Measurements from ENCODE around the gene IVNS1ABP. TPM values are rescaled to one million over a fixed set of nuclear protein-coding genes. Genes with fewer than 3 reads are reported as not detected.
"Not testable (repeated sequence)": the region's sequence is repeated elsewhere in the genome, so short reads cannot be mapped to it uniquely, and the experiment has no call there.

The IVNS1ABP gene
- total RNA-seq (2014; rRNA removed; shearing (Covaris generic)), result 45.9 and 51.0 TPM in 2 replicates

DNA sequence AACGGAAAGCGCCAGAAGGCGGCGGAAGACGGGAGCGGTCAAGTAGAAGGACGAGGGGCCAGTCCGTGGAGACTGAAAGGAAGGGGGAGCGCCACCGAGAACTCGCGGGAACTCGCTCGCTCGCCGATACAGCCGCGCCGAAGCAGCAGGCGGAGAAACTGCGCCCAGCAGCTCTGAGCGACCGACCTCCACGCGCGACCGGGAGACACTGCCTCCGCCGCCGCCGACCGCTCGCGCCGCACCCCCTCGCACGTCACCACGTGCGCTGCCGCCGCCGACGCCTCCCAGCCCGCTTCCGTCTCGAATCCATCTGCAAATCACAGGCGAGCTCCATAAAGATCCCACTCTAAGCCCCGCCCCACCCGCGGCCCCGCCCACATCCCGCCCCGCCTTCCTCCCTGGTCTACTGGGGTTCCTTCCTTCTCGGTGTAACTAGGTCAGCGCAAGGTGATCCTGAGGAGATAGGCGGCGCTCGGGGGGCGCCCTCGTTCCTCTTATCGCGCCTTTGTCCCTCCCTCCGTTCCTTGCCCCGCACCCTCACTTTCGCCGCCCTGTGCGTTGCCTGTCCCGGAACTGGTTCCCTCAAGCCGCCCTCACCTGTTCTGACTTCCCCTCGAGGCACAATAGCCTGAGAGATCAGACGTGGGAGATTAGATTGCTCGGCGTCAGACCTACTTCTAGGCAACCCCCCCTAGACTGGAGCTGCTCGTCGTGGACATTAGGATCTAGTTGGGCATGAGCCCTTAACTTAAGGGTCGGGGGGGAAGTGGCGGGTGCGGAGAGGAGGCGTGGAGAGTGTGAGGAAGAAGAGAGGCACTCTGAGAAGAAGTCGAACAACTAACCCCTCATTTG, at the start of gene IVNS1ABP:
TSS of gene IVNS1ABP (minus strand) at position 210 of the 852 bp plus-strand sequence. CDS start 7,750 bp downstream, outside the sequence.
- peak; percentile 94 for DNase-seq (ENCODE audit: low read depth)

DNA sequence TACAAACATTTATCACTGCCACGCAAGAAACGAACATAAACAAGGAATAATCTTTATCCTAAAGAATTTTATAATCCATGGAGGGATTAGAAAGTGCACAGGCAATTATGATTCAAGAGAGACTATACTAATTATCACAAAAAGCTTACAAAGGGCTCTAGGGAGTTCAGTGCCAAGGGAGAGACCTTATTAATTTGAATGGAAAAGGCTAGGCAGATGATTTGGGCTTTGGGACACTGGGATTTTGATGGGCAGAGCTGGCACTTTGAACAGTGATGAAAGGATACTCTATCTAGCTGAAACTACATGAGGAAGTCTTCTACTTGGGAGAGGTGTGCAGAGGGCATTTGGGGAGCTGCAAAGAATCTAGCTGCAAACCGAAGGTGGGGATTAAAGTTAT, 48.9 kb upstream of the IVNS1ABP start:
- DNase-seq (ENCODE audit: low read depth), result no peak

DNA sequence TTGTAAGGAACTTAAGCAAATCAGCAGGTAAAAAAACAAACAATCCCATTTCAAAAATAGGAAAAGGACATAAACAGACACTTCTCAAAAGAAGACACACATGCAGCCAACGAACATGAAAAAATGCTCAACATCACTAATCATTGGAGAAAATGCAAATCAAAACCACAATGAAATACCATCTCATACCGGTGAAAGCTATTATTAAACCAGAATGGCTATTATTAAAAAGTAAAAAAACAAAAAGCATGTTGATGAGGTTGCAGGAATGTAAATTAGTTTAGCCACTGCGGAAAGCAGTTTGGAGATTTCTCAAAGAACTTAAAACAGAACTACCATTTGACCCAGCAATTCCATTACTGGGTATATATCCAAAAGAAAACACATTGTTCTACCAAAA, 47.5 kb upstream of the IVNS1ABP start:
- DNase-seq (ENCODE audit: low read depth), result not testable (repeated sequence)

DNA sequence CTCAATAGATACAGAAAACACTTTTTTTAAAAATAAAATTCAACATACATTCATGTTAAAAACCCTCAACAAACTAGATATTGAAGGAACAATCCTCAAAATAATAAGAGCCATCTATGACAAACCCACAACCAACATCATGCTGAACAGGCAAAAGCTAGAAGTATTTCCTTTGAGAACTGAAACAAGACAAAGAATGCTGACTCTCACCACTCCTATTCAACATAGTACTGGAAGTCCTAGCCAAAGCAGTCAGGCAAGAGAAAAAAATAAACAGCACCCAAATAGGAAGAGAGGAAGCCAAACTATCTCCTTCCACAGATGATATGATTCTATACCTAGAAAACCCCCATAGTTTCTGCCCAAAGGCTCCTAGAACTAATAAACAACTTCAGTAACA, 46.2 kb upstream of the IVNS1ABP start:
- DNase-seq (ENCODE audit: low read depth), result no peak

DNA sequence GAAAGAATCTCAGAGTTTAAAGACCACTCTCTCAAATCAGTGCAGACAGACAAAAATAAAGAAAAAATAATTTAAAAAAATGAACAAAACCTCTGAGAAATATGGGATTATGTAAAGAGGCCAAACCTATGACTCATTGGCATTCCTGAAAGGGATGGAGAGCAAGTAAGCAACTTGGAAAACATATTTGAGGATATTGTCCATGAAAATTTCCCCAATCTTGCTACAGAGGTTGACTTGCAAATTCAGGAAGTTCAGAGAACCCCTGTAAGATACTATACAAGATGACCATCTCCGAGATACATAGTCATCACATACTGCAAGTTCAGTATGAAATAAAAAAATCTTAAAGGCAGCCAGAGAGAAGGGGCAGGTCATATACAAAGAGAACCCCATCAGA, 43.7 kb upstream of the IVNS1ABP start:
- DNase-seq (ENCODE audit: low read depth), result peak; percentile 21

DNA sequence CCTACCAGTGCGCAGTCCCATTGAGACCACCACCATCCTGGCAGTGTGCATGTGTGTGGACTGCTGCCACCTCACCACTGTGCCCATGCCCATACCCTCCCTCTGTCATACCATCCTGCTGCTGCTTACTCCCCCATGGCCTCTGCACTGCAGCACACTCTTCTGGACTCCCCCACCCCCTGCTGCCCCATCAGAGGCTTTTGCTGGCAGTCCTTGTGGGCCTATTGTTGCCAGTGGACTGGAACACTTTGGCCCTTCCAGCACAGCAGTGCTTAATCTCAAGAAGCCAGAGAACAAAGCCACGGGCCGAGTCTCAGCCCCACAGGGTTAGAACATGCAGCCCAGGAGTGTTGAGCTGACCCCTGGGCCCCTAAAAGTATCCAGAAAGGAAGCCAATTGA, 41.9 kb upstream of the IVNS1ABP start:
- DNase-seq (ENCODE audit: low read depth), result no peak

DNA sequence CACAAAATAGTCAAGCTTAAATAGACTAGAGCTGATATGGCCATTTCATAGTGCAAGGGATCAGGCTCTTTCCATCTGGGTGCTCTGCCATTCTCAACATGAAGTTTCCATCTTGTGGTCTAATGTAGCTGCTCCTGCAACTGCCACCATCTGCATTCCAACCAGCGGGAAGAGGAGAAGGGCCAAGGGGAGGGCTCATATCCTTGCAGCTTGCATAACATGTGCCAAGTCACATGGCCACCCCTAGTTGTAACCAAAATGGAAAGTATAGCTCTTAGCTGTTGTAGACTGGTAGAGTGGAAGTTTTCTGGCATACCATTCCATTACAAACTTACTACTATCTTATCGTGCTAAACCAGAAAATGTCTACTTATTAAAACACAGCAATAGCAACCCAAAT, 38.9 kb upstream of the IVNS1ABP start:
- DNase-seq (ENCODE audit: low read depth), result no peak

DNA sequence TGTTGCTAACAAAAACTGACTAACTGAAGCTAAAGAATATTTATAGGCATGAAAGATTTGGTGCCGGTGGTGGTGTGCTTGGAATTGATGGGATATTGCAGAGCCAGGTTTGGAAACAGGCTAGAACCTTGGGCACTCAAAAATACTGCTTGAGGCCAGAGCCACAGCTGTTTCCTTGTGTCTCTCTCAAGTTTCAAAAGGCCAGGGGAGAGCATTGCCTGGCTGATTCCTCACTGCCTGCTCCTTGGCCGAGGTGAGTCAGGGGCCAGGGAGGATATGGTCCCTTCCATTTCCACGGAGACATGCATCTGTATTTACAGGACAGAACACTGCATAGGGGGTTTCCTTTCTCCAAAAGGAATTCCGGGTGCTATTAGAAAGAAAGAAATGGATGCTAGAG, 36.1 kb upstream of the IVNS1ABP start:
- DNase-seq (ENCODE audit: low read depth), result no peak

DNA sequence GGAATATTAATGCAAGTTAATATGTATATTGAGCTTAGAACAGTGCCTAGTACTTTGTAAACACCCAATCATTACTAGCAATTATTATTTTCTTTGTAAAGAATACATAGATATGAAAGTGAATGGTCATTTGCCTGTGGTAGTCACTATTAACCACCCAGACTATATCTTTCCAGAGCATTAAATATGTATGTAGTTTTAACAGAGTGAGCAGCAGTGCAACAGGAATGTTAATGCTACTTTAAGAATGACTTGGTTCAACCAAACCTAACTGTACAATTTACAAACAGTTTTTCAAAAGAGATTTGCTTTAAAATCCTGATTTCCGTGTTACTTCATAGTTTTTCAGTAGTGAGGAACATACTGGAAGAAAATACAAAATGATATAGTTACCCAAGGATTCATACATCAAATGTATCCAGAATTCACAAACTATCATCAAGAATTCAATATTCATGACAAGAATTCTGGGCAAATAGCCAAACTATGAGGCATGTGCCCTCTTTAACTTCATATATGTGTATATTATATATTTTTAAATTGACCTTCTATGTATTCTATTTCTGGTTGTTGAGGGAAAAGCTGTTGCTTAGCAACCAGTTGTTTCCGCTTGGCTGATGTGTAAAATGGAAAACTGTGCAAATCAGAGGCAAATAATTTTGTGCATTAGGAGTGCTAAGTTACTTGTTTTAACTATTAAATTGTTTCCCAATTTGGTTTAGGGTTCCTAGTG, 34.9 kb upstream of the IVNS1ABP start:
- peak; percentile 11 for DNase-seq (ENCODE audit: low read depth)

DNA sequence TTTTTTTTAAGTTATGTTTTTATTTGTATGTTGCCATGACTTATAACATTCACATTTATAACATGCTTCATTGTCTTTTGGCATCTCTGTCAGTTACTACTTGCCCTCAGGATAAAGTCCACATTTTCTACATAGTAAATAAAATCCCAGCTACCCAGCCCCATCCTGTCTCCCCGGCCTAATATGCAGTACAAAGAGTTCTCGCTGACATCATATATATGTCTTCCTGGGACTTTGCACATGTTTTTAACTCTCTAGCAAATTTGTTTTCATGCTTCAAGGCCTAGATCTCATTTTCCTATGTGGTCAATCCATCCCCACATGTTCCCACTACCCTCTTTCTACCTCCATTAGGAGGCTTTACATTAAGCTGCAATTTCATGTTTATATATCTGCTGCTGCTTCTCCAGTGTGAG, 33.0 kb upstream of the IVNS1ABP start:
- DNase-seq (ENCODE audit: low read depth), result no peak

DNA sequence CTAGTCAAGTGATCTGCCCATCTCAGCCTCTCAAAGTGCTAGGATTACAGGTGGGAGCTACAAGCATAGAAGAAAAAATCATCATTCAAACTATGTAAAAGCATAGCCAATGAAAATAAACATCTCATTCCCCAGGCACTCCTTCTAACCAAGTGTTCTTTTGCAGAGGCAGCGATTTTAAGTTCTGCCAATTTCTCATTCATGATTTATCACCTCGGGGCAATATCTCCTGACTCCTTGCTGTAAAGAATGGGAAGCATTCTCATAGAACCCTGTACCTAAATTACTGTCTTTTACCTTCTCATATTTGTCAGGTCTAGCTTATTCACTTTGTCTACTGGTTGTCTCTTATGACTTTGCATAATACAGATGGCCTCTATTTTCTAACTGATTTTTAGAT, 32.5 kb upstream of the IVNS1ABP start:
- DNase-seq (ENCODE audit: low read depth), result peak; percentile 17

DNA sequence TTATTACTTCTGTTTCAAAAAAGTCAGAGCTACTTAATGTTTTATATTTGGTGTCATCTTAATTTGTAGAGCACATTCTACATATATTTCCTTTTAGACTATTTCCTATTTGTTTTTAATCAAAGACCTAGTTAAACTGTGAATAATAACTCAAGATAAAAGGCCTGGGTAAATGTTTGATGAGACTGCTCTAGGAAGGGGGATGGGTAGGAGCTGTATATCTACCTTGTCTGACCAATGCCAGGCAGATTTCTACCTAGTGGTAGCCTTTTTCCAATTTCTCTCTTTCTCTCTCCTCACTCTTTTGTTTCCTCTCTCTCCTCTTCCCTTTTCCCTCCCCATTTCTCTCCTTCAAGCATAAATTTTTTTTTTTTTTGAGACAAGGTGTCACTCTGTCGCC, 31.9 kb upstream of the IVNS1ABP start:
- DNase-seq (ENCODE audit: low read depth), result no peak

DNA sequence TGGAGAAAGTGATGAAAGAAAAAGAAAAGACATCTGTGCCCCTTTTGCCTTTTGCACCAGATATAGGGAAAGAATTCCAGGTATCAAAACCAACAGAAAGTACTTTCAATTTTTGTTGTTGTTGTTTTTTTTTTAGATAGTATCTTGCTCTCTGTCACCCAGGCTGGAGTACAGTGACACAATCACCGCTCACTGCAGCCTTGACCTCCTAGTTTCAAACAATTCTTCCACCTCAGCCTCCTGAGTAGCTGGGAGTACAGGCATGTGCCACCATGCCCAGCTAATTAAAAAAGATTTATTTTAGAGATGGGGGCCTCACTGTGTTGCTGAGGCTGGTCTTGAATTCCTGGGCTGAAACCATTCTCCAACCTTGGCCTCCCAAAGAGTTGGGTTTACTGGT, 31.3 kb upstream of the IVNS1ABP start:
- no peak for DNase-seq (ENCODE audit: low read depth)

DNA sequence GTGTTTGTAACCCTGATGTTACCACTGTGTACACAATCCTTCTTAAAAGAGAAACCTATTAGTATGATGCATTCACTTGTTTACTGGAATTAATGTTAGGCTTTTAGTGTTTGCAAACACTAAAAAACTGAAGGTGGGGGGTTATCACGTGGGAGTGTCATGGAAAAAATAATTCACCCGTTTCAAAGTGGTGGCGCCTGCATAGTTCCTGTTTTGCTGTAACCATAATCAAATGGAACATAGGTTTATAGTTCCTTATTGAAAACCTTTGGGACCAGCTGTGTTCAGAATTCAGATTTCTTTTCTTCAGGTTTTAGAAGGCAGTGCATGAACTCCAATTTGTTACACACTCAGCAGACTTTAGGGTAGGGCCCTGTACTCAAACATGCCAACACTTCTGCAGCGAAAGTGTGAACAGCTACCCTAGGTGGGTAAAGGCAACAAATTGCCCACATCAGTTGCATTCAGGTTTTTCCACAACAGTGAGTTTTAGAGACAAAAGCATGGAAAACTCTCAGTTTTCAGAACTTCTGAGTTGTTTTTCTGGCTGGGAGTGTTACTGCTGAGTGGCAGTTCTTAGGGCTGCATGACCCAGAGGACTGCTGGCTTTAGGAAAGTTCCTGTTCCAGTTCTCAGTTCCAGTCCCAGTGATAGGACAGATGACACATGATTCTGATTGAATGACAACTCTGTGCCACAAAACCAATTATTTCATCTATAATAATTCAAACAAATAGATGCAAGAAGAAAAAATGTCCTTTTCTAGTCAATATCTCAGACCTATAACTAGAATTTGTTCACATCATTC, 29.1 kb upstream of the IVNS1ABP start:
- DNase-seq (ENCODE audit: low read depth), result no peak

DNA sequence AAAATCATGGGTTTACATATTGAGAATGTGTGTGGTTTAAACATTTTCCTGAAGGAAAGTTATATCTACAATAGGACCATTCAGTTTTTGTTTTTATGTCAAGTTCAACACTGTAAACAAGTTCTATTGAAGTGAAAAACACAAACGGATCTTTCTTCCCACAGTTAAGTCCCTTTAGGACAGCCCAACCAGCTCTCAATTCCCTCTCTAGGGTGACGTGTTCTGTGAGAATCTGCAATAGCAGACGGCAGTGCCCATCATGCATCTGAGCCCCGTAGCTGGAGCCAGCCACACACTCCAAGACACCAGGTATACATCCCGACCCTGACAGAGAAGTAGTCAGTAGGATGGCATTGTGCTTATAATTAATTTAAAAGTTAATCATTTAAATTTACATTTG, 26.3 kb upstream of the IVNS1ABP start:
- no peak for DNase-seq (ENCODE audit: low read depth)

DNA sequence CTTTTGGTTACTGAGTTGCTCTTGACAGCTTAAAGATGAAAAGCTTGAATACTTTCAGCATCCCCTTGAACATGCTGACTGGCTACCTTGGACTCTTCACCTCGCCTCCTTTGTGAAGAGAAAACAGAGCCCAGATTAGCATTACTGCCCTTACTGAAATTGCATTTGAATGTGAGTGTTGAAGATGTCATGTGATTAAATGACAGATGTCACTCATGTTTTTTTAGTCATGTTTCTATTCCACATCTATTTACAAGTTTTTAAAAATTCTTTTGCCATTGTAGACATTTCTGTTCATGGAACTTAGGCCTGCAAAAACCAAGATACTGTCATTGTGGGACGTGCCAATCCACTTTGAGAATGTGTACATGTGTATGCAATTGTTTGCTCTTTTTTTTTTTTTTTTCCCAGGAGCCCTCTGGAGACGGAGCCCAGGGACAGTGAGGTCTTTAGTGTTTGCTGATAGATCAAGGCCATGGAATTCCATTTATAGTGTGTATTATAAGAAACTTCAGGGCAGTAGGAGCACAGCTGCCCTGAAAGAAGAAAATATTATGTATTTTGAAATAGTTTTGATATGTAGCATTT, 25.7 kb upstream of the IVNS1ABP start:
- DNase-seq (ENCODE audit: low read depth), result no peak

DNA sequence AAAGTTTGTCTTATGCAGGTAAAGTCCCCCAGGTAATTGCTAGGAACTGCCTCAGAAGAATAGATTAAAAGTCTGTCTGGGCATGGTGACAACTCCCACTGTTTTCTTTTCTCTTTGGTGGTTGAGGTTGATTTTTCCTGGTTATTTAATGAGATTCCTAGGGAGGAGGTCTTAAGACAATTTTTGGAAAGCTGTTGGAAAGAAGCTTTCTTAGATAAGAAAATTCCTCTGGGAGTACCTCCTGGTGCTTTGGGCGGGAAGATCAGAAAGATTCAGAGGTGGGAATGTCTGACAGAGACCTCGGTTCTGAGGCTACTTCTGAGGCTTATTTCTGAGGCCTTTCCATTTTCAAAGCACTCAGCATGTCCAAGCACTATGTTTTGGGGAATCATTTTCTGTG, 25.0 kb upstream of the IVNS1ABP start:
- DNase-seq (ENCODE audit: low read depth), result no peak

DNA sequence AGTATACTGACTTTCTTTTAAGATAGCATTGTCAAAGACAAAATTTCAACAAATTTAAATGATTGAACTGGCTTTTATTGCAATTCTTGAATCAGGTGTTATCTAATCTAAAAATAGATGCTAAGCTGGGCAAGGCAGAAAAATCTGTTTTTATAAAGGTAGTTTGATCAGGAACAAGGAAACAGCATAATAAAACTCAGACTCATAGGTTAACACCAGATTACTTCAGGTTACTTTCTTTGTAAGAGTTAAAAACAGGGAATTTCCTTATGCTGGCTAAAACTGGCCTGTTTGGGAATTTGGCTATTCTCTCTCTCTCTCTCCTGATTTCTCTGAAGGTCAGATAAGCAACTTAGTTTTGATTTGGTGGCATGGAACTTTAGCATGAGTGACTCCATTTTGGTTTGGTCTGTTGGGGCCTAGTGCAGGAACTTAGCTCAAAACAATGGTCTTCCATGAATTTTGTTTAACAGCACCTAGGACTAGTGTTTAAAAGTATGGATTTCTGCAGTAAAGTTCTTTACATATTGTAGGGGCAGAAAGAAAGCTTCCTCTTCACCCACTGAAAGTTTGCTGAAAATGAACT, 24.2 kb upstream of the IVNS1ABP start:
- DNase-seq (ENCODE audit: low read depth), result no peak

DNA sequence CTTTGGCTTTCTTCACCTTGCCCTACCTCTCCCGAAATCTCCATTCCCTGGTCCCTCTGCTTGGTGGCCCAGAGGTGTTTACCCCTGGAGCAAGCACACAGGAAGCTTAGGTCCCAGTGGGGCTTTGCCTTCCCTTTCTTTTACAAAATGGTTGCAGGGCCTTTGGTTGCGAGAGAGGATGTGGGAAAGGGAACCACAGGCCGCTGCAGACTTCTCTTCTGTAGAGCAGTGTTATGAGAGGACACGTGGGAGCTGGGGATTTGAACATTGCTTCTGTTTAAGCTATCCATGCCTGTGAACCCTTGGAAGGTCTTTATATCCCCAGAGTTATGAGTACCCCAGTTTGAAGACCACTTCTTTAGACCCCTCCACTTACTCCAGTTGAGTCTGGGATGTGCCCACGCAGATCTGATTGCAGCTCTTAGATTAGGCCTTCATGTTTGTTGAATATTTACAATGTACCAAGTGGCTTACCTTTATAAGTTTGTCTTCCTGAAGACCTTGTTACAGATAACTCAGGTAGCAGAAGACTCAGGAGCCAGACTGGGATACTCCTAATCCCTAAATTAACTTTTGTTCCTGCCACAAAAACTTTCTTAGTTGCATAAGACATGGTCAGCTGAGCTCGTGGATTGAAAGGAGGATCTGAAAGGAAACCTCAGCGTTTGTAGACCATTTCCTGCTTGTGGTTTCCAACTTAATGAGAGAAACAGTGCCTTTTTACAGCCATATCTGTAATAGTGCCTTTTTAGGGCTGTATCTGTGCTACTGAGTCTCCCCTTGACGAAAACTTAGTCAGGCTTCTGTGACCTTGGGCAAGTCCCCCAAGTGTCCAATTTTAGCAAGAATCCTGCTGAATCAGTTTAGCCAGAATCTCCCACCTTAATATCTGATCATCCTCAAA, 21.9 kb upstream of the IVNS1ABP start:
- peak; percentile 65 for DNase-seq (ENCODE audit: low read depth)

DNA sequence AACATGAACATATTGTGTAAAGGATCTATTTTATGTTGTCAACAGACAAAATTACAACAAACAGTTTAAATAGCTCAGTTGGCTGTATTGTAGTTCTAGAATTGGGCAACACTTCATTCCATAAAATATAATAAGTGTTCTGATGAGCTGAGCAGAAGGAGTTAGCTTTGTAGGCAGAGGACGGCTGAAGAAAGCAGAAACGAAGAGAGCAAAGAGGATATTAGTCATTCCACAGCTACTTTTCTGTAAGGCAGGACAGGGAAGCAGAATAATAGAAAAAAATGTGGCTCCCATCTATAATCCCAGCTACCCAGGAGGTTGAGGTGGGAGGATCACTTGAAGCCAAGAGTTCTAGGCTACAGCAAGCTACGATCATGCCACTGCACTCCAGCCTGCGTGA, 20.2 kb upstream of the IVNS1ABP start:
- peak; percentile 43 for DNase-seq (ENCODE audit: low read depth)
